Pons (tissue), 1 donor: ENCODE measurements around the gene MED13L.
"Not testable (repeated sequence)": the region's sequence is repeated elsewhere in the genome, so short reads cannot be mapped to it uniquely, and the experiment has no call there.

ENCODE experiments used
- DNase-seq: peaks from one replicate; pipeline ENCODE4 v3.0.0-alpha.2; 2016; ENCODE audit warnings: low spot score

The MED13L gene

DNA sequence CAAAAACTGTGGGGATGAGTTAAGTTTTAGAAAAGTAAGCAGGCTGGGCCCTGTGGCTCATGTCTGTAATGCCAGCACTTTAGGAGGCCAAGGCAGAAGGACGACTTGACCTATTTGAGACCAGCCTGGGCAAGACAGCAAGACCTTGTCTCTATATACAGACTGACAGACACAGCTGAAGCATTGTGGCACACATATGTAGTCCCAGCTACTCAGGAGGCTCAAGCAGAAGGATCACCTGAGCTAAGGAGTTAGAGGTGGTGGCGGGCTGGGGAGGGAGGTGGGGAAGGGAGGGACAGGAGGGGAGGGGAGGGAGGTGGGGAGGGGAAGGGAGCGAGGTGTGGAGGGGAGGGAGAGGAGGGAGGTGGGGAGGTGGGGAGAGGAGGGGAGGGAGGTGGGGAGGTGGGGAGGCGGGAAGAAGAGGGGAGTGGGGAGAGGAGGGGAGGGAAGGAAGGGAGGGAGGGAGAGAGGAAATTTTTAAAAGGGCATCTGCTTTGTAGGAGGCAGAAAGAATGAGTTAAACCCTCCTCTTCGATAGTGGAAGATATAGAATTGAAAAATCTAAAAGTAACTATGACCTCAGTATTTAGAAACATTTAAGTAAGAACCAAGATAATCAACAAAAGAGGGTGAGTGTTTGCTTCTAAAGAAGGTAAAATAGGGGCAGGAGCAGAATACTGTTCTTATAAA, 30.9 kb downstream of the MED13L start:
- DNase-seq = no peak

DNA sequence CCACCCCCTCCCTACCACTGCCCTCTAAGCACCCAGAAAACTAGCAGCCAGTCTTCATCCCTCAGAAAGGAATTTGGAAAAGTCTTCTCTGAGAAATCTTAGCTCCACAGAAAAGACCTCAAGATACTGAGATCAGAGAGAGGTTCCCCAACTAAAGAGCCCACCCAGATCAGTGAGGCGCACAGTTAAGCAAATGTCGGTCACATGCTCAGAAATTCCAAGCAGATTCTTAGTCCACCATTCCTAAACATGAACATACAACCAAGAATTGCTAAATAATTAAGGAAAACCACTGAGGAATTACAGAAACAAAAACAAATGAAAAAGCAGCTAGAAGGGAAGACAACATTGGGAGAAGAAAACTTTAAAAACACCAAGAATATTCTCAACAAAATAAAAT, 32.3 kb downstream of the MED13L start:
- DNase-seq = no peak

- no peak for DNase-seq
Observed at GRCh38 chr12:116244474-116245090, 32.9 kb downstream of the MED13L start.

- no peak for DNase-seq
Observed at GRCh38 chr12:116244001-116244400, 33.5 kb downstream of the MED13L start.

DNA sequence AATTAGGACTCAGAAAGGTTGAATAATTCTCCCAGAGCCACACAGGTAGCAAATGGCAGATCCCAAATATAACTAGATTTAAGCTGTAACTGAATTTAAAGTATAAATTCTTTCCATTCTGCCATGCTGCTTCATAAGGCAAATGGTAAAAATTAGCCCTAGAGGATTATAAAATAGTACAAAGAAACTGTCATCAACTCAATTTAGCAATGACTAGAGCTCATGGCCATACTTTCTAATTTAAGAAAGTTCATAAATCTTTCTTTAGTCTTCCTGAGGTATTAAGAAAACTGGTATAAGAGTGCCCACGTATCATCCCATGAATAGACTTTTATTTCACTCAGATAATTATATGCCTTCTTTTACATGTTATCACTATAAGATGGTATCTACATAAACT, 34.8 kb downstream of the MED13L start:
- DNase-seq = no peak

- DNase-seq = no peak
Observed at GRCh38 chr12:116241157-116241759, 36.2 kb downstream of the MED13L start.

DNA sequence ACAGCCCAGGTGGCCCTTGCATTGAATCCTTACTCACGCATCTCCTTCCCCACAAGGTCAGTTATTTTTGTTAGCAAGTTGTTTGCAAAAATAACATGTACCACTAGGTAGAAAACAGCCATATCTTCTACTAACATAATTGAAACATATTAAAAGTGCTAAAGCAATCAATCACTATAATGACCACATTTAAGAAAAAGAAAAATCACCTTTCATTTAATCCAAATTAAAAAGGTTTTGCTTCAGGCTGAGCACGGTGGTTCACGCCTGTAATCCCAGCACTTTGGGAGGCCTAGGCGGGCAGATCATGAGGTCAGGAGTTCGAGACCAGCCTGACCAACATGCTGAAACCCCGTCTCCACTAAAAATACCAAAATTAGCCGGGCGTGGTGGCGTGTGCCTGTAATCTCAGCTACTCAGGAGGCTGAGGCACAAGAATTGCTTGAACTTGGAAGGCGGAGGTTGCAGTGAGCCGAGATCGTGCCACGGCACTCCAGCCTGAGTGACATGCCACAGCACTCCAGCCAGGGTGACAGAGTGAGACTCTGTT, 38.8 kb downstream of the MED13L start:
- not testable (repeated sequence) for DNase-seq

- no peak for DNase-seq
Observed at GRCh38 chr12:116238149-116238548, 39.3 kb downstream of the MED13L start.

DNA sequence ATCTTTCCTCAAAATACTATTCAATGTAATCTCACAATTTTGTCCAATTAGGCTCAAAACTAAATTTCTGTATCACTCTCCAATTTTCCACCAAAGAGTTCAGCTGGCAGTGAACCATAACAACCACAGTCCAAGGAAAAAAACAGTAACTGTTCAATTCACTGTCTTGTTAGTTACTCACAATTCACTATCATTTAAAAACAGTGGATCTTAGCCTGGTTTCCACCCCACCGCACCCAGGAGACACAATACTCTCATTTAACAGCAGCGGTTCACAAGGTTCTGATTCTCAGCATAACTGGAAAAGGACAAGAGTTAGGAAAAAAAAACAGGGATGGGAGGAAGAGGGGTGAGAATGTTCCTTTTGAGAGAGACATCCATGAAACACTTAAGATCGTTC, 40.5 kb downstream of the MED13L start:
- no peak for DNase-seq

DNA sequence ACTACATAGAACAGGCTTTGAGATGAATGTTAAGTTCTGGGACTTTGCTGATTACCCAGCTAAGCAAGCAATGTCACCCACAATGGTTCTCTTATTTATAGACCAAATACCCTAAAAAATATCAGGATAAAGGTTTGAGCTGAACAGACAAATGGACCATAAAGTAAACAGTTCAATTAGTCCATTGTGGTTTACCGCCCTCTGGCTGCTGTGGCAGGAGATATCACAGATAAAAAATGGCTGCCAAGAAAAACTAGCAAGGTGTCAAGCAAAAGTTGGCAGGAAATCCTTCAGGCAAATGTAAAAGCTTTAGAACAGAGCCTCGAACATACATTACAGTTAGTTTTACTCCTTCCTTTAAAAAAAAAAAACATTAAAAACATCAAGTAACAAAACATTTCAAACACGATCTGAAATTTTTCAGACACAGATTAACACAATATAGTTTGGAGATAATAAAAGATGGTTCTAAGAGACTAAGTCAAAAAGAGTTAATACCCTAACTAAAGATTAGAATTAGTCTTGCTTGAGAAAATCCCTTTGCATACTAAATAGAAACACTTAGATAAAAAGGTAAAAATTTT, 41.3 kb downstream of the MED13L start:
- DNase-seq = peak; percentile 81

- not testable (repeated sequence) for DNase-seq
Observed at GRCh38 chr12:116234148-116234547, 43.3 kb downstream of the MED13L start.

DNA sequence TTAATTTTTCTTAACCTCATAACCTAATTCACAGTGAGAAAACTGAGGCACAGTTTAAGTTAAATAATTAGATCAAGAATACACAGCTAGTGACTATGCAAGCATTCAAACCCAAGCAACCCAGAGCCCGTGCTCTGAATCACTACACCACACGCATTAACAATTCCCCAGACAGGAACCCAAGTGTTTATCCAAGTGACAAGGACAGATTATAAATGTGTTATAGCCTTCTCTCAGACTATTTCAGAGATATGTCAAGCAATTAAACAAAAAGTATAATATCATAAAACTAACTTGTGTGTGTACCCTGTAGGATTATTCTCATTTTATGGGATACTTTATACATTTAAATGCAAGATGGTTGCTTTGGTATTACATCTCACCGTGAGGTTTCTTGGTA, 43.8 kb downstream of the MED13L start:
- DNase-seq = no peak

DNA sequence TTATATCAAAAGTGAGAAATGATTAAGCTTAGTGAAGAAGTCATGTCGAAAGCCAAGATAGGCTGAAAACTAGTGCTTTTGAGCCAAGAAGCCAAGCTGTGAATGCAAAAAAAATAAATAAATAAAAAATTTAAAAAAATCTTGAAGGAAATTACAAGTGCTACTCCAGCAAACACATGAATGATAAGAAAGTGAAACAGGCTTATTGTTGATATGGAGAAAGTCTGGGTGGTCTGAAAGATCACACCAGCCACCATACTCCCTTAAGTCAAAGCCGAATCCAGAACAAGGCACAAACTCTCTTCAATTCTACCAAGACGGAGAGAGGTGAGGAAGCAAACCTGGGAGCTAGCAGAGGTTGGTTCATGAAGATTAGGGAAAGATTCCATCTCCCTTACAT, 49.7 kb downstream of the MED13L start:
- no peak for DNase-seq

GRCh38 chr12:116226026-116226425, 51.5 kb downstream of the MED13L start:
- no peak for DNase-seq

DNA sequence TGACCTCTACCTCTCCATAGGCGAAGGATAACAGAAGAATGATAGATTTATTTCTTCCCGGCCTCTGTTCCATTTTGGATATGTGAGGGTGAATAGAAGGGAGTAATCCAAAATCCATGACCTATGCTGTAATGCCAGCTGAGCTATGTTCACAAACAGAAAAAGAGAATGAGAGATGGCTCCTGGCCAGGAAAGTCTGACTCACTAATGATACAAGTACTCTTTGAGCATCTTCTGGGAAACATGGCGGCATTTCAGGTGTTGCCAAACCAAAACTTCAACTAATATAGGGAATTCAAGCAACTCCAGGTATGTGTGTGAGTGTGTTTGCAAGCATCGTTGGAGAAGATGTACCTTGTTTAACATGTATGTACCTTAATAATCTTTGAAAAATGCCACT, 55.1 kb downstream of the MED13L start:
- peak; percentile 73 for DNase-seq

GRCh38 chr12:116220756-116221155, 56.7 kb downstream of the MED13L start:
- DNase-seq = no peak

- no peak for DNase-seq
Observed at GRCh38 chr12:116217045-116217735, 60.3 kb downstream of the MED13L start.

GRCh38 chr12:116216022-116216756, 61.3 kb downstream of the MED13L start:
- no peak for DNase-seq

- no peak for DNase-seq
Observed at GRCh38 chr12:116215023-116215422, 62.5 kb downstream of the MED13L start.

DNA sequence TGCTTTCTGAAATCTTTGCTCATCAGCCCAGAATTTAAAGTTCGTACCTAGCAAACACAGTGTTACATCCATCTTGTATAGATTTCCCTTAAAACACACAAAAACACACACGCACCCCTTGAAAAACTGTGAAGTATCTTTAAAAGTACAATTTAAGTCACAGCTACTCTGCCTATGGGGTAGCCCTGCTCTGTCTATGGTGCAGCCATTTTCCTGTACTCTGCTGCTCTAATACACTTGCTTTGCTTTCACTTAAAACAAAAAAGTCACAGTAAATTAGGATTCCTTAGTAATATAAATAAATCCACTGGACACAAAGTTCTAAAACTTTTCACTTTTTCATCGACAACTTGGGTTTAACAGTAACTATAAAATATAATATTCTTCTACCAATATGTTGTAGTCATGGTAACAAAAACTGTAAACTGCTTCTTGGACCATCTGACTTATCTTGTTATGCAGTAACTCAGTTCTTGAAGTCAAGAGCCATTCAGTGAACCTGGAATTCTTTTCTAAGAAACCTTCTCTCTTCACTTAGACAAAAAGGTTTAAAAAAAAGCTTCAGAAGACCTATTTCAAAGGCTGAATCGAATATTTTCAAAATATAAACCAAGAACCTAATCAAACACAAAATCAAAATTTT, 63.5 kb downstream of the MED13L start:
- DNase-seq = no peak

GRCh38 chr12:116213014-116213413, 64.5 kb downstream of the MED13L start:
- no peak for DNase-seq
